Fibroblast of lung (primary cell): Measurements from ENCODE around the gene SECTM1.

Source experiments
- CTCF ChIP-seq, 2 donors: IDR thresholded peaks in 1 of 2; conservative IDR thresholded peaks in 1 of 2; 1 replicate in 1 of 2; 2 replicates in 1 of 2; pipeline ENCODE4 v1.5.1; 2011 to 2012; ENCODE audit warnings: low read length in 2 of 2, control low read depth in 1 of 2, inconsistent platforms in 1 of 2, low read depth in 1 of 2, mild to moderate bottlenecking in 1 of 2
- EZH2 ChIP-seq: IDR thresholded peaks from 2 replicates; pipeline ENCODE4 v1.5.1; 2012; ENCODE audit warnings: low read length, control low read depth, mild to moderate bottlenecking; ENCODE audit errors: missing control alignments

GRCh38 chr17:82296511-82297279 lies 36.9 kb downstream of the SECTM1 start:
- no peak for TF ChIP-seq CTCF (conservative IDR thresholded peaks at IDR 0.05 in 1 of 2, IDR thresholded peaks at IDR 0.05 in 1 of 2; ENCODE audit: low read depth in 1 of 2, low read length in 2 of 2)
- no peak for TF ChIP-seq EZH2
